Fibroblast of lung (primary cell): ENCODE data around the gene CRHR1. TPM values are rescaled to one million over a fixed set of nuclear protein-coding genes. Genes with fewer than 3 reads are reported as not detected.

ENCODE experiments used
- DNase-seq, 2 donors: peaks; one replicate each; pipeline versions ENCODE4 v3.0.0 to v3.0.0-alpha.2; 2010; ENCODE audit warnings: low read depth in 2 of 2
- H2AFZ ChIP-seq: 2 replicates; pipeline ENCODE4 v1.5.1; 2012; ENCODE audit warnings: low read length, control low read depth, inconsistent platforms
- H3K27ac ChIP-seq: 2 replicates; pipeline ENCODE4 v1.5.1; 2011; ENCODE audit warnings: low read length, control low read depth; ENCODE audit not compliant: insufficient read depth
- H3K27me3 ChIP-seq: 2 replicates; pipeline ENCODE4 v1.5.1; 2011; ENCODE audit warnings: mild to moderate bottlenecking, low read length; ENCODE audit not compliant: control insufficient read depth, insufficient read depth
- H3K36me3 ChIP-seq: 2 replicates; pipeline ENCODE4 v1.5.1; 2011; ENCODE audit warnings: low read length; ENCODE audit not compliant: control insufficient read depth, insufficient read depth
- H3K4me1 ChIP-seq: 2 replicates; pipeline ENCODE4 v1.5.1; 2011; ENCODE audit warnings: low read length; ENCODE audit not compliant: control insufficient read depth, insufficient read depth; ENCODE audit errors: extremely low read depth
- H3K4me2 ChIP-seq: 2 replicates; pipeline ENCODE4 v1.5.1; 2011; ENCODE audit warnings: low read length, control low read depth; ENCODE audit not compliant: insufficient read depth; ENCODE audit errors: extremely low read depth
- H3K4me3 ChIP-seq, 4 experiments: fragments of 200-600 bp in 1 of 4; sonication (generic) in 1 of 4; replicated peaks in 1 of 4; 2 replicates each; pipeline ENCODE4 v1.5.1; 2011 to 2016; ENCODE audit warnings: low read length in 4 of 4, low read depth in 3 of 4, mild to moderate bottlenecking in 3 of 4, control low read depth in 2 of 4, inconsistent platforms in 1 of 4, mixed read lengths in 1 of 4; ENCODE audit not compliant: insufficient read depth in 1 of 4; ENCODE audit errors: control extremely low read depth in 1 of 4
- H3K79me2 ChIP-seq: 2 replicates; pipeline ENCODE4 v1.5.1; 2012; ENCODE audit warnings: mild to moderate bottlenecking, low read length, inconsistent platforms; ENCODE audit not compliant: control insufficient read depth, insufficient read depth
- H3K9ac ChIP-seq: 2 replicates; pipeline ENCODE4 v1.5.1; 2011; ENCODE audit warnings: mild to moderate bottlenecking, low read length, control low read depth; ENCODE audit not compliant: insufficient read depth
- H3K9me3 ChIP-seq: 2 replicates; pipeline ENCODE4 v1.5.1; 2012; ENCODE audit warnings: low read depth, low read length; ENCODE audit not compliant: control insufficient read depth, insufficient read depth
- H4K20me1 ChIP-seq: 2 replicates; pipeline ENCODE4 v1.5.1; 2011; ENCODE audit warnings: low read length; ENCODE audit not compliant: control insufficient read depth, insufficient read depth; ENCODE audit errors: extremely low read depth
- EZH2 ChIP-seq: IDR thresholded peaks from 2 replicates; pipeline ENCODE4 v1.5.1; 2012; ENCODE audit warnings: low read length, control low read depth, mild to moderate bottlenecking; ENCODE audit errors: missing control alignments
- polyA plus RNA-seq, 2 donors: library from polyadenylated mRNA; depleted of rRNA in 1 of 2; stranded (reverse) in 1 of 2; unstranded in 1 of 2; fragments of >200 nt; gene quantifications; 2 replicates each; pipeline ENCODE4 v1.2.1, GENCODE V29; 2011 to 2012; ENCODE audit warnings: missing spikeins in 1 of 2
- total RNA-seq: library from RNA; depleted of rRNA; stranded (reverse); fragments of >200 nt; gene quantifications from 2 replicates; pipeline ENCODE4 v1.2.1, GENCODE V29; 2014
- TF ChIP-seq, protein P1 (sequence below), 2 donors: IDR thresholded peaks in 1 of 2; conservative IDR thresholded peaks in 1 of 2; 1 replicate in 1 of 2; 2 replicates in 1 of 2; pipeline ENCODE4 v1.5.1; 2011 to 2012; ENCODE audit warnings: low read length in 2 of 2, control low read depth in 1 of 2, inconsistent platforms in 1 of 2, low read depth in 1 of 2, mild to moderate bottlenecking in 1 of 2

The CRHR1 gene
- total and polyA plus RNA-seq, 2 donors (not counting 1 experiment from before 2014, with no cell fraction given): not detected

DNA sequence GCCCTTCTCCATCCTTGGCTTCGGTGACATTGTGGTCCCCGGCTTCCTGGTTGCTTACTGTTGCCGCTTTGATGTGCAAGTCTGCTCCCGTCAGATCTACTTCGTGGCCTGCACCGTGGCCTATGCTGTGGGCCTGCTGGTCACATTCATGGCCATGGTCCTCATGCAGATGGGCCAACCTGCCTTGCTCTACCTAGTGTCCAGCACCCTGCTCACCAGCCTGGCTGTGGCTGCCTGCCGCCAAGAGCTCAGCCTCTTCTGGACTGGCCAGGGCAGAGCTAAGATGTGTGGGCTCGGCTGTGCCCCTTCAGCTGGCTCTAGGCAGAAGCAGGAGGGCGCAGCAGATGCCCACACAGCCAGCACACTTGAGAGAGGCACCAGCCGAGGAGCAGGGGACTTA lies 62.1 kb downstream of the CRHR1 start:
- Histone ChIP-seq H3K4me2 (no peak overlapping the region), H3K27ac (no peak overlapping the region), H3K79me2 (no peaks in the 10 kb centered on the region), H3K9me3 (no peaks in the 10 kb centered on the region), H2AFZ (no peak overlapping the region), H3K36me3 (no peaks in the 10 kb centered on the region), H3K4me3 (no peak overlapping the region), H3K27me3 (peaks cover 3% of the 10 kb centered on the region), H3K4me1 (no peaks in the 10 kb centered on the region), H4K20me1 (no peaks in the 10 kb centered on the region), H3K9ac (no peak overlapping the region)
- no peak for DNase-seq
- TF ChIP-seq EZH2: no peak
- TF ChIP-seq, protein P1, sequence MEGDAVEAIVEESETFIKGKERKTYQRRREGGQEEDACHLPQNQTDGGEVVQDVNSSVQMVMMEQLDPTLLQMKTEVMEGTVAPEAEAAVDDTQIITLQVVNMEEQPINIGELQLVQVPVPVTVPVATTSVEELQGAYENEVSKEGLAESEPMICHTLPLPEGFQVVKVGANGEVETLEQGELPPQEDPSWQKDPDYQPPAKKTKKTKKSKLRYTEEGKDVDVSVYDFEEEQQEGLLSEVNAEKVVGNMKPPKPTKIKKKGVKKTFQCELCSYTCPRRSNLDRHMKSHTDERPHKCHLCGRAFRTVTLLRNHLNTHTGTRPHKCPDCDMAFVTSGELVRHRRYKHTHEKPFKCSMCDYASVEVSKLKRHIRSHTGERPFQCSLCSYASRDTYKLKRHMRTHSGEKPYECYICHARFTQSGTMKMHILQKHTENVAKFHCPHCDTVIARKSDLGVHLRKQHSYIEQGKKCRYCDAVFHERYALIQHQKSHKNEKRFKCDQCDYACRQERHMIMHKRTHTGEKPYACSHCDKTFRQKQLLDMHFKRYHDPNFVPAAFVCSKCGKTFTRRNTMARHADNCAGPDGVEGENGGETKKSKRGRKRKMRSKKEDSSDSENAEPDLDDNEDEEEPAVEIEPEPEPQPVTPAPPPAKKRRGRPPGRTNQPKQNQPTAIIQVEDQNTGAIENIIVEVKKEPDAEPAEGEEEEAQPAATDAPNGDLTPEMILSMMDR (conservative IDR thresholded peaks at IDR 0.05 in 1 of 2, IDR thresholded peaks at IDR 0.05 in 1 of 2; ENCODE audit: low read depth in 1 of 2, low read length in 2 of 2): no peak

DNA sequence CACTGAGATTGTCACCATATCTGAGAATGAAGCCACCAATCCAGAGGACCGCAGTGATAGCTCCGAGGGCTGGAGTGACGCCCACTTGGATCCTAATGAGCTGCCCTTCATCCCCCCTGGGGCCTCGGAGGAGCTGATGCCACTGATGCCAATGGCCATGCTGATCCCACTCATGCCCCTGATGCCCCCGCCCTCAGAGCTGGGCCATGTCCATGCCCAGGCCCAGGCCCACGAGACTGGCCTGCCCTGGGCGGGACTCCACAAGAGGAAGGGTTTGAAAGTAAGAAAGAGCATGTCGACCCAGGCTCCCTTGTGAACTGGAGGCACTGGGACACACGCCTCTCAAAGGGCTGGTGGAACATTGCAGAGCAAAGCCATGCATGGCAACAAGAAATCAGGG lies 62.5 kb downstream of the CRHR1 start:
- Histone ChIP-seq H3K9ac (no peak overlapping the region), H3K4me3 (no peak overlapping the region), H3K79me2 (no peaks in the 10 kb centered on the region), H3K4me2 (no peak overlapping the region), H3K27ac (no peak overlapping the region), H3K36me3 (no peaks in the 10 kb centered on the region), H4K20me1 (no peaks in the 10 kb centered on the region), H3K4me1 (no peaks in the 10 kb centered on the region), H3K27me3 (peaks cover 3% of the 10 kb centered on the region), H3K9me3 (no peaks in the 10 kb centered on the region), H2AFZ (no peak overlapping the region)
- TF ChIP-seq EZH2: no peak
- TF ChIP-seq, protein P1 (conservative IDR thresholded peaks at IDR 0.05 in 1 of 2, IDR thresholded peaks at IDR 0.05 in 1 of 2; ENCODE audit: low read depth in 1 of 2, low read length in 2 of 2): no peak
- no peak for DNase-seq

DNA sequence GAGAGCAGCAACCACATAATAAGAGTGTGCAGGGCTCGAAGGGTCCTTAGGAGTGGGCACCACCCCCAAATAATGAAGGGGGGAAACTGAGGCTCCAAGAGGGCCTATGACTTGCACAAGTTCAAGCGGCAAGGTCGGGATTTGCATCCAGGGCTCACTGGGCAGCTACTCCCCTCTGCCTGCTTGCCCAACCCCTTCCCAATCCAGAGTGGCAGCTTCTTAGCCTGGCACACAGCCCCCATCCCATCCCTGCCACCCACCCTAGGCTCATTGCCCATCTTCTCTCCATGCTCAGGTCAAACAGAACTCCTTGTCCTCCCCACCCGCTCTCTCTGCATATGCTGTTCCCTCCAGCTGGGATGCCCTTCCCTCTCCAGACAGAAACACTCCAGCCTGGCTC lies 63.0 kb downstream of the CRHR1 start:
- Histone ChIP-seq H3K4me2 (no peak overlapping the region), H4K20me1 (no peaks in the 10 kb centered on the region), H2AFZ (no peak overlapping the region), H3K27ac (no peak overlapping the region), H3K27me3 (peaks cover 3% of the 10 kb centered on the region), H3K79me2 (no peaks in the 10 kb centered on the region), H3K9ac (no peak overlapping the region), H3K4me3 (no peak overlapping the region), H3K4me1 (no peaks in the 10 kb centered on the region), H3K9me3 (no peaks in the 10 kb centered on the region), H3K36me3 (no peaks in the 10 kb centered on the region)
- no peak for TF ChIP-seq EZH2
- TF ChIP-seq, protein P1 (conservative IDR thresholded peaks at IDR 0.05 in 1 of 2, IDR thresholded peaks at IDR 0.05 in 1 of 2; ENCODE audit: low read depth in 1 of 2, low read length in 2 of 2): no peak
- DNase-seq: no peak
